ENCODE results near the gene STARD3.
"Not testable (repeated sequence)": the region's sequence is repeated elsewhere in the genome, so short reads cannot be mapped to it uniquely, and the experiment has no call there.

The STARD3 gene

DNA sequence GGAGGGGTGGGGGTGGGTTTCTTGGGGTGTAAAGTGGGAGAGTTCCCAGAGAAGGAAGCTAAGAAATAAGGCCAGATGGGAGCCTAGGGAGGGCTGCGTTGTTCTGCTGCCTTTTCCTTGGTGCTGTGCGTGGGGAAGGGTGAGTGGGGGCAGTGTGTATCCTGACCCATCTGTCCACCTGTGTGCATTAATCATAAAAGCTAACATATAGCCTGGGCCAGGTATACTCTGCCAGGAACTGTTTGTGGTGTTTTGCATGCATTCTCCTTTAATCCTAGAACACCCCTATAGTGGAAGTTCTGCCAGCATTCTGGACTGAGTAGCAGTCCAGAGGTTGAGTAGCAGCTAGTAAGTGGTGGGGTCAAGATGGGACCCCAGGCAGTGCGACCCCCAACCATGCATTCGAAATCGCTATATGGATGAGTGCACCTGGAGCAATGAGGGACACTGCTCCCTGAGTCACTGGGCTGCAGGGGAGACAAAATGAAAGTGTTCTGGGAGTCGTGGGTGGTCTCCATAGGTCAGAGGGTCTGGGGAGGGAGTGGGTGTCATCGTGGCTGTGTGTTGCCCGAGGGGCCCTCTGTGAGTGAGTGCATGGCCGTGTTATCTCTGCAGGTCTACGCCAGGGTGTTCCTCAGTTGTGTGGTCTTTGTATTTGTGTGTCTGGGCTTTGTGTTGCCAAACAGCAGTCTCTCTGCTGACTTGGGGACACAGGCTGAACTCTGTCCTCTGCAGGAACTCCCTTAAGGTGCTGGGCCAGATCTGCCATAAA is 64.3 kb downstream of the STARD3 start:
- Histone ChIP-seq H3K4me3 (peak overlapping the region; percentile 55 to 90 (median 78)), H3K27ac (peak overlapping the region in 17 of 21 experiments; percentile 1 to 95 (median 89))

DNA sequence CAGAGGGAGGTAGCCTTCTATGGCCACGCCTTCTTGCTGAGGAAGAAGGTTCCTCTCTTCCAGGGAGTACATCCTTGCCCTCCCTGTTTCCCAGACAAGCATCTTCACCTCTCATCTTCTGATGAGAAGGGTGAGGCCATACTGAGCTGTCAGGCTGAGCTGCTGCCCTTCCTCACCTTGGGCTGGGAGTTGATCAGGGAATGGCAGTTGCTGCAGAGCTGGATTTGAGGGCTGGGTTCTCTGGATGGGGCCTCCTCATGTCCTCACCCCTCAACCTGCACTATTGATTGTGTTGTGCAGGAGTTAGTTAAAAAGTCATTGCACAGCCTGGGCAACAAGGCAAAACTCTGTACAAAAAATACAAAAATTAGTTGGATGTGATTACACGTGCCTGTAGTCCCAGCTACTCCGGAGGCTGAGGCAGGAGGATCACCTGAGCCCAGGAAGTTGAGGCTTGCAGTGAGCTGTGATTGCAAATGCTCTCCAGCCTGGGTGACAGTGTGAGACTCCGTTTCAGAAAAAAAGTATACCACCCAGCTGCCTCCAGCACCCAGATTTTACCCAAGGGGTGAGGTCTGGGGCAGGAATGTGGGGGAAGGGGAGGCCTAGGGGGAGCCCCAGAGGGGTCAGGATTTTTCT is 65.0 kb downstream of the STARD3 start:
- peak overlapping the region in 6 of 21 experiments; percentile 7 to 95 (median 33) for H3K27ac ChIP-seq
- H3K4me3 ChIP-seq: peak overlapping the region in 3 of 7 experiments; percentile 69 to 85 (median 80)

DNA sequence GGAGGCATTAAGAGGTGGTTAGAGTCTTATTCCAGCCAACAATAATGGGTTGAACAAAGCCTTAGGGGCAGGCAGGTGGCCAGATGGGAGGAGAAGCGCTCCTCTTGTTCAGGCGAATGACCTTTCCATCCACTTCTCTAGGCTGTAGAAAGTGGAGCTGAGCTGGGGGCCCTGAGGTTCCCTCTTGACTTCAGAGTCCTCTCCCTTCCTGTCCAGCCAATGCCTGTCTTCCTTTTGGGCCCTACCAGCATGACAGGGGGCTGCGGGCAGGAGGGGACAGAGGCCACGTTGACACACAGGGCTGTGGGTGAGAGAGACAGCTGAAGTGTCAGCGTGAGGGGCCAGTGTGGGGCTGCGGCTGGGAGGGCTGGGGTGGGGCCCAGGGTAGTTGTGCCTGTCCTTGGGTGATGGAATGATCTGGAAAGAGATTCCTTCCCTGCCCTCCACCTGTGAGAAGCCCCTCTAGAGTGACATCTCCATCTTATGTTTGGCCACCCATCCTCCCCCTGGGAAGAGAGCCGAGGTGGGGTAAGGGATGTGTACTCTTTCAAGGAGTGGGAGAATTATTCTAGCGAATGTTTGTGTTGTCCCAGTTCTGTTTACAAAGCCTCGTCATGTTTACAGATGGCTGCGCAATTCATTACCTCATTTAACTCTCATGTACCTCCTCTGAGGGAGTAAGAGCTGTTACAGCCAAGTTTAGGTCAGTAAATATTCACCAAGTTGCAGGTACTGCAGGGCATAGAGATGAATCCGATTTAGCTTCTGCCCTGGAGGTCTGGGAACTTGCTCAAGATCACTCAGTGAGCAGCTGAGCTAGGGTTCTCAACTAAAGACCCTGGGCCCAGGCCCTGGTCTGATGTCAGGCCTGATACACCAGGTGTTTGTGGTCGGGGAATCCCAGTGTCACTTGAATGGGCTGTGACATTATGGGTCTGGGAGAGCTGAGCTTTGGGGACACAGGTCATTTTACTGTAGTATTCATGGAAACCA is 66.3 kb downstream of the STARD3 start:
- Histone ChIP-seq H3K4me3 (no peak overlapping the region), H3K27ac (peak overlapping the region in 11 of 21 experiments; percentile 2 to 87 (median 37))

DNA sequence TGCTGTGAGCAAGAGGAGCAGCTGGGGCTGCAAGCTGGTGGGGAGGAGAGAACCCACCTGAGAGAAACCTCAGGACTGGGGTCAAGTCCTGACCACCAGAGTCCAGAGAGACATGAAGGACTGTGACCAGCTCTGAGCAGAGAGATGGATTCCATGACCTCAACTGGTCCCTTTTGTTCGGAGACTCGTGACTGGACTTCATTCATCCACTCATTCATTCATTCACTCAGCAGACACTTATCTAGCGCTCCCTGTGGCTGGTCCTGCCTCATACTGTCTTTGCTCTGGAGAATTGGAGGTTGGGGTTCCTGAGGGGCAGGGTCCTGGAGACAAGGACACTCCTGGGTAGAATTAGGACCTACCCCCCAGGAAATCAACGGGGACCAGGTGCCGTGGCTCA is 67.0 kb downstream of the STARD3 start:
- Histone ChIP-seq H3K4me3 (no peak overlapping the region), H3K27ac (peak overlapping the region in 6 of 21 experiments; percentile 2 to 87 (median 38))

DNA sequence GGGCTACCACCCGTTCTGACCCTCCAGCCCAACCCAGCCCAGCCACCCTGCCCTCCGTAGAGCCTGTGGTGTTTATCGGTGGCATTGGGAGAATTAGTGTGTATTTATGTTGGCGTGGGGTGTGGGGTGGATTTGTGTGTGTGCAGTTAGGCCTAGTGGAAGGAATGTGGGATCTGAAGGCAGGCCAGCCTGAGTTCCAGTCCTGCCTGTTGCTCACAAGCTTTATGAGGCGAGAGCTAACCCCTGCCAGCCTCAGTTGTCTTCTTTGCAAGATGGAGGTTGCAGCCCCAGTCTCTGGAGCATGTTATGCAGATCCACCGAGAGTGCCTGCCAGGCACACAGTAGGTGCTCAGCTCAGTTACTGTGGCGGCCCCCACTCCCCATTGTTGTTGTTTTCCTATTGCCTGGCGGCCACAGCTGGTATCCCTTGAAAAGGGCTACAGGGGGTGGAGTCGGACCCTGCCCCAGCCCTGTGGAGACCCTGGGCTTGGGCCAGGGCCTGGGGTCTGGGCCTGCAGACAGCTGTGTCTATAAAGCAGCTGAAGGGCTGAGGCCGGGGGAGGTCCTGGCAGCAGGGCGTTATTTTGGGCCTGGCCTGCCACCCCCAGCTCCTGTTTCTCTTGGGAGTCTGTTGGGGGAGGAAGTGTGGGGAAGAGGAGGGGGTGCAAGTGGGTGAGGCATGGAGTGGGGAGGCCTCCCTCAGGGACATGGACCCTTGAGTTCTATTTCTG is 68.0 kb downstream of the STARD3 start:
- H3K4me3 ChIP-seq: no peak overlapping the region
- H3K27ac ChIP-seq: peak overlapping the region in 19 of 21 experiments; percentile 49 to 88 (median 76)

DNA sequence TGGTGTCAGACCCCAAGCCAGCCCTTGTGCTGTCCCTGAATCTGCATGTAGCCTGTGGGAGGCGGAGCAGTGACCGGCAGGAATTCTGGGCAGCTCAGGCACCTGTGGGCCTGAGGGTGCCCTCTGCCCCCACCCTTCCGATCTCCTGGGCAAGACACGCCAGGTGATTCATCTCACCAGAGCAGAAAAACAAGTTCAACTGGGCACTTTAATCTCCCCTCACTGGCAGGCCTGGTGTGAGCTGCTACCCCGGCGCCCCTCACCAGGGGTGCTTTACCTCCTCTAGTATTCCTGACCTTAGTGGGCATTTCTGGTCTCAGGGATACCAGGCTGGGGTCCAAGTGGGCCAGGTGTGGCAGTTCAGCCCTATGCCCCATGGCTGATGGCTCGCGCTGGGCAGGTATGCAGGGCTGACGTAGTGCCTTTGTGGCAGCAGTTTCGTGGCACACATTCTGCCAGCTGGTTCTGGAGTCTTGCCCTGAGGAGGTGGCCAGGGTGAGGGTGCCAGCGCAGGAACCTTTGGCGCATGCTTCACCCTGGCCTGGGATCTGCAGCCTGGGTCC is 68.9 kb downstream of the STARD3 start:
- peak overlapping the region in 1 of 7 experiments; percentile 3 for H3K4me3 ChIP-seq
- peak overlapping the region in 20 of 21 experiments; percentile 47 to 88 (median 76) for H3K27ac ChIP-seq

DNA sequence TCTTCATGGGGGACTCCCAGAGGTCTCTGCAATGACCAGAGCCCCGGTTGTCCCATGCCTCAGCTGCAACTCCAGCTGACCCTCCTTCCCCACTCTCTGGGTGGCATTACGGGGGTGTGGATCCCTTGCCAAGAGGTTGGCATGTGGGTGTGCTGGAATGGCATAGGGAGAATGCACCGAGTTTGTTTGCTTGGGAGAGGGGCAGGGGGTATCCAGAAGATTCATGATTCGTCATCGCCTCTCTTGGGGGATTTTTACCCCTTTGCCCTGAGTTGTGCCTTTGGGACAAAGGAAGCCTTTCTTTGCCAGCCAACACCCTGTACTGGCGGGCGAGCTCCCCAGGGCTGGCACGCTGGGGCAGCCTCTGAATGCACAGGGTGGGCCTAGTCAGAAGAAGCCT is 69.4 kb downstream of the STARD3 start:
- Histone ChIP-seq H3K4me3 (peak overlapping the region in 1 of 7 experiments; percentile 3), H3K27ac (peak overlapping the region in 20 of 21 experiments; percentile 47 to 88 (median 76))

DNA sequence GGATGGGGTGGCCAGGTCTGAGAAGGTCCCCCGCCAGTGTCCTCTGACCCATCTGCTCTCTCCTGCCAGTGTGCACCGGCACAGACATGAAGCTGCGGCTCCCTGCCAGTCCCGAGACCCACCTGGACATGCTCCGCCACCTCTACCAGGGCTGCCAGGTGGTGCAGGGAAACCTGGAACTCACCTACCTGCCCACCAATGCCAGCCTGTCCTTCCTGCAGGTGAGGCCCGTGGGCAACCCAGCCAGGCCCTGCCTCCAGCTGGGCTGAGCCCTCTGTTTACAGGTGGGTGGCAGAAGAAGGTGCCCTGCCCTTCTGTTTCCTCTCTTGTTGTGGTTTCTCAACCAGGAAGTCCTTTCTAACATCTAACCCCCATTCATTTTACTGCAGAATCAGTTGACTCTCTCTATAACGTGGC is 70.0 kb downstream of the STARD3 start:
- H3K4me3 ChIP-seq: no peak overlapping the region
- peak overlapping the region in 17 of 21 experiments; percentile 49 to 88 (median 77) for H3K27ac ChIP-seq

DNA sequence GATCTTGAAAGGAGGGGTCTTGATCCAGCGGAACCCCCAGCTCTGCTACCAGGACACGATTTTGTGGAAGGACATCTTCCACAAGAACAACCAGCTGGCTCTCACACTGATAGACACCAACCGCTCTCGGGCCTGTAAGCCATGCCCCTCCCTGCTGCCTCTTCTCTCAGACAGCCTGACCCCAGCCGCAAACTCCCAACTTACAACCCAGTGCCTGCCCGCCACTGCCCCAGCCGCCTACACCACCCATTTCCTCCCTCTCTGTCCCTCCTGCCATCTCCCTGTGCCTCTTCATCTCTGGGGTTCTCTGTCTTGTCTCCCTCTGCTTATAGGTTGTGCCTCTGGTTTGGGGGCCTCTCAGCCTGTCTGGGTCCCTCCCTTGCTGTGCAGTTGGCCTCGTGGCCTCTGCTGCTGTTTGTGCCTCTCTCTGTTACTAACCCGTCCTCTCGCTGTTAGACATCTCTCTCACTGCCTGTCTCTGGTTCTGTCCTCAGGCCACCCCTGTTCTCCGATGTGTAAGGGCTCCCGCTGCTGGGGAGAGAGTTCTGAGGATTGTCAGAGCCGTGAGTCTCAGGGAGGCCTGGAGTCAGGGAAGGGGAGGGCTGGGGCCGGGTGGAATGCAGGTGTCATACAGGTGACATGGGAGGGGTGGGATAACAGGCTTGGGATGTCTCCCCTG is 72.5 kb downstream of the STARD3 start:
- H3K4me3 ChIP-seq: no peak overlapping the region
- H3K27ac ChIP-seq: no peak overlapping the region

DNA sequence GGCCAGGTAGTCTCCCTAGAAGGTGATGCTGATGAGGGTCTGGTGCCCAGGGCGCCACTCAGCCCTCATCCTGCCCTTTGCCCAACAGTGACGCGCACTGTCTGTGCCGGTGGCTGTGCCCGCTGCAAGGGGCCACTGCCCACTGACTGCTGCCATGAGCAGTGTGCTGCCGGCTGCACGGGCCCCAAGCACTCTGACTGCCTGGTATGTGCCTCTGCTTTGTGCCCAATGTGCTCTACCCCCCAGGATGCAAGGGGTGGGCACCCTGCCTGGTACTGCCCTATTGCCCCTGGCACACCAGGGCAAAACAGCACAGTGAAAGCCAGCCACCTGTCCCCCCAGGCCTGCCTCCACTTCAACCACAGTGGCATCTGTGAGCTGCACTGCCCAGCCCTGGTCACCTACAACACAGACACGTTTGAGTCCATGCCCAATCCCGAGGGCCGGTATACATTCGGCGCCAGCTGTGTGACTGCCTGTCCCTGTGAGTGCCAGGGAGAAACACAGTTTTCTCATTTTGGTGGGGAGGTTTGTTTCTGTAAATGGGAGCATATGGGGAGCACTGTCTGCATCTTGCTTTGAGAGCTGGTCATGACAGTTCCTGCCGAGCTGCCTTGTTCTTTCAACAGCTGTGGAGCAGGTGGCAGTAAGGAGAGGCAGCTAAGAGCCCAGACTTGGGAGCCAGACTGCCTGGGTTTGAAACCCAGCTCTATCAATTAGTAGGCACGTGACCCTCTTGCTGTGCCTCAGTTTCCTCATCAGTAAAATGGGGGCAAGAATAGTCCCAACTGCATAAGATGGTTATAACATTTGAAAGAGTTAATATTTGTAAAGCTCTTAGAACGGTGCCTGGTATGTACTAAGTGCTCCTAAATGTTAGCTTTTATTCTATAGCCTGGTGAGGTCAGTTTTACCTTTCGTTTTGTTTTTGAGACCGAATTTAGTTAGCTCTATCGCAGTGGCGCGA is 73.3 kb downstream of the STARD3 start:
- no peak overlapping the region for H3K4me3 ChIP-seq
- H3K27ac ChIP-seq: no peak overlapping the region

DNA sequence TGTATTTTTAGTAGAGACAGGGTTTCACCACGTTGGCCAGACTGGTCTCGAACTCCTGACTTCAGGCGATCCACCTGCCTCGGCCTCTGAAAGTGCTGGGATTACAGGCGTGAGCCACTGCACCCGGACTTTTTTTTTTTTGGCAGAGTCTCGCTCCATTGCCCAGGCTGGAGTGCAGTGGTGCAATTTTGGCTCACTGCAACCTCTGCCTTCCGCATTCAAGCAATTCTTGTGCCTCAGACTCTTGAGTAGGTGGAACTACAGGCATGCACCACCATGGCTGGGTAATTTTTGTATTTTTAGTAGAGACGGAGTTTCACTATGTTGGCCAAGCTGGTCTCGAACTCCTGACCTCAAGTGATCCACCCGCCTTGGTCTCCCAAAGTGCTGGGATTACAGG is 74.1 kb downstream of the STARD3 start:
- H3K27ac ChIP-seq: not testable (repeated sequence)

DNA sequence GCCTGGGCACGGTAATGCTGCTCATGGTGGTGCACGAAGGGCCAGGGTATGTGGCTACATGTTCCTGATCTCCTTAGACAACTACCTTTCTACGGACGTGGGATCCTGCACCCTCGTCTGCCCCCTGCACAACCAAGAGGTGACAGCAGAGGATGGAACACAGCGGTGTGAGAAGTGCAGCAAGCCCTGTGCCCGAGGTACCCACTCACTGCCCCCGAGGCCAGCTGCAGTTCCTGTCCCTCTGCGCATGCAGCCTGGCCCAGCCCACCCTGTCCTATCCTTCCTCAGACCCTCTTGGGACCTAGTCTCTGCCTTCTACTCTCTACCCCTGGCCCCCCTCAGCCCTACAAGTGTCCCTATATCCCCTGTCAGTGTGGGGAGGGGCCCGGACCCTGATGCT is 74.9 kb downstream of the STARD3 start:
- no peak overlapping the region for H3K4me3 ChIP-seq
- no peak overlapping the region for H3K27ac ChIP-seq

More for the DNA sequence above, 74.1 kb downstream of the STARD3 start:
- not testable (repeated sequence) for H3K4me3 ChIP-seq
